BE2C (cell line): ENCODE data around the gene LPIN3.

ENCODE experiments used
- DNase-seq: peaks from one replicate; pipeline ENCODE4 v3.0.0-alpha.2; 2020
- H3K27me3 ChIP-seq: fragments of 250-450 bp; sonication (Bioruptor Pico); 2 replicates; pipeline ENCODE4 v1.5.1; 2020; ENCODE audit warnings: mild to moderate bottlenecking
- H3K36me3 ChIP-seq: fragments of 250-450 bp; sonication (Bioruptor Pico); 2 replicates; pipeline ENCODE4 v1.5.1; 2020; ENCODE audit warnings: mild to moderate bottlenecking
- H3K4me1 ChIP-seq: fragments of 250-450 bp; sonication (Bioruptor Pico); 2 replicates; pipeline ENCODE4 v1.5.1; 2020
- H3K4me3 ChIP-seq: 2 replicates; pipeline ENCODE4 v1.5.1; 2011; ENCODE audit warnings: low read depth, low read length
- H3K9me3 ChIP-seq: fragments of 250-450 bp; sonication (Bioruptor Pico); 2 replicates; pipeline ENCODE4 v1.5.1; 2020
- TF ChIP-seq, protein P1 (sequence below): IDR thresholded peaks from 2 replicates; pipeline ENCODE4 v1.5.1; 2012; ENCODE audit warnings: mild to moderate bottlenecking, low read depth, low read length

Gene LPIN3

DNA sequence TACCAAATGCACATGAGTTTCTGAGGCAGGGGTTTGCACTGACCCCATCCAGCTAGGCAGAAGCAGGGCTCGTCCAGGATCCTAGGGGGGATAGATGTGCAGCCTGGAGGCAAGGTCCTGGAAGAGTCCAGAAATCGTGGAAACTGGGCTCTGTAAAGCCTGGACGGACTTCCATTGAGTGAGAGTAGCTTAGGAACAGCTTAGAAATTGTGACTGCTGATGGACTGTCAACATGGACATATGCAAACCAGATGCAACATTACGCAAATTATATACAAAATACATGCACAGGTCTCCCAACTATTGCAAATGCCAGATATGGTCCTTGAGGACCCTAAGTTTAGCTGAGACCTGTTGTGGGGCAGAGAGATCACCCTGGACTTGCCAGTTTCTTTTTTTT is 30.8 kb downstream of the LPIN3 start:
- TF ChIP-seq, protein P1, sequence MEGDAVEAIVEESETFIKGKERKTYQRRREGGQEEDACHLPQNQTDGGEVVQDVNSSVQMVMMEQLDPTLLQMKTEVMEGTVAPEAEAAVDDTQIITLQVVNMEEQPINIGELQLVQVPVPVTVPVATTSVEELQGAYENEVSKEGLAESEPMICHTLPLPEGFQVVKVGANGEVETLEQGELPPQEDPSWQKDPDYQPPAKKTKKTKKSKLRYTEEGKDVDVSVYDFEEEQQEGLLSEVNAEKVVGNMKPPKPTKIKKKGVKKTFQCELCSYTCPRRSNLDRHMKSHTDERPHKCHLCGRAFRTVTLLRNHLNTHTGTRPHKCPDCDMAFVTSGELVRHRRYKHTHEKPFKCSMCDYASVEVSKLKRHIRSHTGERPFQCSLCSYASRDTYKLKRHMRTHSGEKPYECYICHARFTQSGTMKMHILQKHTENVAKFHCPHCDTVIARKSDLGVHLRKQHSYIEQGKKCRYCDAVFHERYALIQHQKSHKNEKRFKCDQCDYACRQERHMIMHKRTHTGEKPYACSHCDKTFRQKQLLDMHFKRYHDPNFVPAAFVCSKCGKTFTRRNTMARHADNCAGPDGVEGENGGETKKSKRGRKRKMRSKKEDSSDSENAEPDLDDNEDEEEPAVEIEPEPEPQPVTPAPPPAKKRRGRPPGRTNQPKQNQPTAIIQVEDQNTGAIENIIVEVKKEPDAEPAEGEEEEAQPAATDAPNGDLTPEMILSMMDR: no peak

GRCh38 chr20:41373251-41373783 is 32.7 kb downstream of the LPIN3 start:
- no peak for DNase-seq
- Histone ChIP-seq H3K4me3 (no peak overlapping the region), H3K36me3 (no peaks in the 10 kb centered on the region), H3K27me3 (no peaks in the 10 kb centered on the region), H3K9me3 (no peaks in the 10 kb centered on the region), H3K4me1 (peaks cover 17% of the 10 kb centered on the region)
- TF ChIP-seq, protein P1: no peak

More for the DNA sequence above, 30.8 kb downstream of the LPIN3 start:
- Histone ChIP-seq H3K4me1 (peaks cover 17% of the 10 kb centered on the region), H3K9me3 (no peaks in the 10 kb centered on the region), H3K36me3 (no peaks in the 10 kb centered on the region), H3K4me3 (no peak overlapping the region), H3K27me3 (peaks cover 12% of the 10 kb centered on the region)
- DNase-seq: no peak

DNA sequence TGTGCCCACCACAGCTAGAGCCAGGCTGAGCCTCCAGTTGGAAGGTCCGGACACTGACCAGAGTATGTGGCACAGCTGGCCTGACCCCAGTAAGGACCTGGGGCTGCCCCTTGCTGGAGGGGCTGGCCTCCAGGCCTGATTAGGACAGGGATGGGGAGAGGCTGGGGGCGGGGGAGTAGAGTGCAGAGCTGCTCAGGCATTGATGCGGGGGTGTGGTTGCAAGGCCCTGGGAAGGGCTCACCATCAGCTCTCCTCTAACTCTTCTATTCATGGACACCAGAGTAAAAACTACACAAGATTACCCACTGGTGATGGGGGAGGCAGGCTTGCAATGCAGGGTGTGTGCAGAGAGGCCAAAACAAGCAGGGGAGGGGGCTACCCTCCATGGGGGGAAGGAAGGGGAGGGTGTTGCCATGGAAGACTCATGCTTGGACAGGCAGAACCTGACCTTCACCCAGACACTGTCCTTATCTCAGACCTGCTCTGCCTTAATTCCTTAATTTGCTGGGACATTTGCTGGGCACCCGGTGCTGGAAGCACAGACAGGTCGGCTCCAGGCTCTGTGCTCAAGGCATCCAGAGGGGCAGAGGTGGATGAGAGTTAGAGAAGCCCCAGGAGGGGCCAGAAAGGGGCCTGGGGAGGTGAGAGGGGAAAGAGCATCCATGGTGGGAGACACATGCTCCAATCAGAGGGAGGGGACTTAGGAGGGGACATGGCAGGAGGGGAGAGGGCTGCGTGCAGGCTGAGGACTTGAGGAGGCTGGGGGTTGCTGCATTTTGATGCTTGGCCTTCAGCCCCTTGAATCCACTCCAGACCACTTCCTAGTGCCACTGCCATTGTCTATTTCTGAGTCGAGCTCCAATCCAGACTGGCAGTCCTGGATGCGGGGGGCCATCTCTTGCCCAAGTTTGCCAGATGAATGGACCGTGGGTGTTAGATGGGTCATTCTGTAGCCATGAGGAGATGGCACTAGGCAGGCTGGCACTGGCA is 33.6 kb downstream of the LPIN3 start:
- Histone ChIP-seq H3K36me3 (no peaks in the 10 kb centered on the region), H3K4me3 (no peak overlapping the region), H3K4me1 (peaks cover 17% of the 10 kb centered on the region), H3K27me3 (no peaks in the 10 kb centered on the region), H3K9me3 (no peaks in the 10 kb centered on the region)
- DNase-seq: peak; percentile 34
- TF ChIP-seq, protein P1: no peak

GRCh38 chr20:41375846-41376245 is 35.2 kb downstream of the LPIN3 start:
- TF ChIP-seq, protein P1: no peak
- H3K27me3 ChIP-seq: no peaks in the 10 kb centered on the region

GRCh38 chr20:41376349-41376748 is 35.7 kb downstream of the LPIN3 start:
- Histone ChIP-seq H3K9me3 (no peaks in the 10 kb centered on the region), H3K36me3 (no peaks in the 10 kb centered on the region), H3K4me3 (no peak overlapping the region), H3K4me1 (peaks cover 17% of the 10 kb centered on the region), H3K27me3 (no peaks in the 10 kb centered on the region)
- TF ChIP-seq, protein P1: no peak
- DNase-seq: no peak

More at GRCh38 chr20:41375846-41376245, 35.2 kb downstream of the LPIN3 start:
- Histone ChIP-seq H3K36me3 (no peaks in the 10 kb centered on the region), H3K9me3 (no peaks in the 10 kb centered on the region), H3K4me1 (peaks cover 17% of the 10 kb centered on the region), H3K4me3 (no peak overlapping the region)
- no peak for DNase-seq

DNA sequence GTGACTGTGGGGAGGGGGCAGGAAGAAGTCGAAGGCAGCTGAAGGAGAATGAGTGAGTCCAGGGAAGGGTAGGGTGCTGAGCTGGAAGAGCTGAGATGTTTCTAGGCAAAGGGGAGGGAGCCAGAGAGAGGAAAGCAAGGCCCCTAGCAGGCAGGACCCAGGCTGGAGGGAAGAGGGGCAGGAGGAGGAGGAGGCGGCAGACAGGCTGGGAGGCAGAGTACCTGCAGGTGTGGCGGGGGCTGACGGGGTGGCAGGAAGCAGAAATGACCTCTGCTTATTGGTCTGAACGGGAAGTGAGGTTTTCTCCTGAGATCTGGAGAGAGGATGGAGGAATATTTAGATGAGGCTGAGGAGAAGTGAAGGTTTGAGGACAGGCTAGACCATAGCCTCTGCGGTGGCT is 36.7 kb downstream of the LPIN3 start:
- Histone ChIP-seq H3K9me3 (no peaks in the 10 kb centered on the region), H3K4me1 (peaks cover 17% of the 10 kb centered on the region), H3K27me3 (no peaks in the 10 kb centered on the region), H3K4me3 (no peak overlapping the region), H3K36me3 (no peaks in the 10 kb centered on the region)
- TF ChIP-seq, protein P1: no peak
- no peak for DNase-seq
